Activated CD8-positive, alpha-beta T cell treated with anti-CD3 and anti-CD28 coated beads for 36 hours (primary cell): ENCODE measurements around the gene FOXP4. TPM values are rescaled to one million over a fixed set of nuclear protein-coding genes. Genes with fewer than 3 reads are reported as not detected.
A peak's percentile ranks its signal among the peaks of the same experiment; 100 is the strongest.

Source experiments
- ATAC-seq: fragments of 200-7000 bp; cut with Tn5 transposase; one replicate; pipeline ENCODE4 v1.10.0; 2021; ENCODE audit warnings: mild to moderate bottlenecking, moderate library complexity
- CTCF ChIA-PET: fragments of 350-600 bp; sonication (Branson Sonifier 250); formaldehyde crosslinking; loops from one replicate; lab custom pipeline; 2021; ENCODE audit warnings: antibody characterized with exemption; lab: Charles Lee
- POLR2A ChIA-PET: fragments of 350-600 bp; sonication (Branson Sonifier 250); formaldehyde crosslinking; loops from one replicate; lab custom pipeline; 2021; ENCODE audit warnings: antibody characterized with exemption; lab: Charles Lee
- DNase-seq: peaks from one replicate; pipeline ENCODE4 v3.0.0-alpha.2; 2020
- H3K27ac Mint-ChIP-seq: one replicate; pipeline ENCODE4 v1.8.0; 2021; ENCODE audit warnings: mild to moderate bottlenecking, mixed read lengths
- H3K27me3 Mint-ChIP-seq: one replicate; pipeline ENCODE4 v1.8.0; 2021; ENCODE audit warnings: mixed read lengths
- H3K36me3 Mint-ChIP-seq: one replicate; pipeline ENCODE4 v1.8.0; 2021; ENCODE audit warnings: low read depth, mixed read lengths
- H3K4me1 Mint-ChIP-seq: one replicate; pipeline ENCODE4 v1.8.0; 2021; ENCODE audit warnings: low read depth, mixed read lengths
- H3K4me3 Mint-ChIP-seq: one replicate; pipeline ENCODE4 v1.8.0; 2021; ENCODE audit warnings: mild to moderate bottlenecking, moderate library complexity, mixed read lengths
- H3K9me3 Mint-ChIP-seq: one replicate; pipeline ENCODE4 v1.8.0; 2021; ENCODE audit warnings: mixed read lengths
- CTCF ChIP-seq: fragments of 200-600 bp; IDR thresholded peaks from one replicate; pipeline ENCODE4 v1.8.0; 2022; ENCODE audit warnings: antibody characterized with exemption, mild to moderate bottlenecking
- intact Hi-C: fragments of 100-400 bp; cut with micrococcal nuclease; formaldehyde crosslinking; loops from one replicate; pipeline ENCODE4 v1.10.0; 2022
- total RNA-seq, 2 experiments: library from RNA; stranded (reverse); gene quantifications; one replicate each; pipeline ENCODE4 v1.2.3, GENCODE V29; 2021

FOXP4 gene
- total RNA-seq, 2 experiments from 2014 or later: 11.0 to 11.8 TPM

- Mint-ChIP-seq H3K4me1 (peaks cover 6% of the 10 kb centered on the region), H3K27me3 (peaks cover 21% of the 10 kb centered on the region), H3K9me3 (no peaks in the 10 kb centered on the region), H3K4me3 (no peak overlapping the region), H3K36me3 (no peaks in the 10 kb centered on the region), H3K27ac (no peak overlapping the region)
- TF ChIP-seq CTCF: no peak
- ATAC-seq (peak; percentile 49), DNase-seq (no peak)
- POLR2A ChIA-PET: interaction anchor here (0.6 to 1.2 kb wide), 2 partner anchors 15 to 275 kb away, joined by 3 read pairs; no protein-coding TSS in a partner anchor
- CTCF ChIA-PET: interaction anchor here (2.7 kb wide), 1 partner anchor 114 kb away, joined by 11 read pairs; no protein-coding TSS in a partner anchor
- intact Hi-C loops: no loop called here
Measured at GRCh38 chr6:41538556-41539182, 7.5 kb upstream of the FOXP4 start.

GRCh38 chr6:41539204-41539603 lies 7.0 kb upstream of the FOXP4 start:
- Mint-ChIP-seq H3K4me3 (no peak overlapping the region), H3K27me3 (peaks cover 21% of the 10 kb centered on the region), H3K9me3 (no peaks in the 10 kb centered on the region), H3K4me1 (peaks cover 3% of the 10 kb centered on the region), H3K27ac (no peak overlapping the region), H3K36me3 (no peaks in the 10 kb centered on the region)
- intact Hi-C loops: no loop called here
- POLR2A ChIA-PET: interaction anchor here (0.6 kb wide), 1 partner anchor 274 kb away, joined by 3 read pairs; no protein-coding TSS in a partner anchor
- TF ChIP-seq CTCF: no peak
- CTCF ChIA-PET: interaction anchor here (2.7 kb wide), 1 partner anchor 114 kb away, joined by 11 read pairs; no protein-coding TSS in a partner anchor
- no peak for DNase-seq
- ATAC-seq: no peak

- Mint-ChIP-seq H3K36me3 (no peaks in the 10 kb centered on the region), H3K9me3 (no peaks in the 10 kb centered on the region), H3K4me1 (peaks cover 14% of the 10 kb centered on the region), H3K27ac (no peak overlapping the region), H3K4me3 (no peak overlapping the region), H3K27me3 (peaks cover 14% of the 10 kb centered on the region)
- no peak for TF ChIP-seq CTCF
- intact Hi-C loops: loop anchor here (10.0 kb wide), 1 partner anchor 117 kb away; no protein-coding TSS in a partner anchor
- DNase-seq (no peak), ATAC-seq (no peak)
- CTCF ChIA-PET: no interaction called here
- POLR2A ChIA-PET: no interaction called here
Measured at GRCh38 chr6:41541364-41541763, 4.8 kb upstream of the FOXP4 start.

- intact Hi-C loops: loop anchor here (10.0 kb wide), 1 partner anchor 118 kb away; no protein-coding TSS in a partner anchor
- Mint-ChIP-seq H3K9me3 (no peaks in the 10 kb centered on the region), H3K36me3 (no peaks in the 10 kb centered on the region), H3K27me3 (peaks cover 11% of the 10 kb centered on the region), H3K4me1 (peaks cover 14% of the 10 kb centered on the region), H3K4me3 (no peak overlapping the region), H3K27ac (no peak overlapping the region)
- CTCF ChIA-PET: interaction anchor here (0.7 to 2.0 kb wide), 2 partner anchors 8 to 139 kb away, joined by 3 to 4 read pairs; no protein-coding TSS in a partner anchor
- TF ChIP-seq CTCF: no peak
- ATAC-seq (no peak), DNase-seq (no peak)
- POLR2A ChIA-PET: interaction anchor here (0.6 to 1.2 kb wide), 3 partner anchors 8 to 165 kb away, joined by 3 read pairs; no protein-coding TSS in a partner anchor
Measured at GRCh38 chr6:41543087-41543486, 3.1 kb upstream of the FOXP4 start.

GRCh38 chr6:41545247-41545702 lies 906 bp upstream of the FOXP4 start:
- ATAC-seq (no peak), DNase-seq (no peak)
- no peaks in the 10 kb centered on the region for H3K36me3 Mint-ChIP-seq
- intact Hi-C loops: loop anchor here (10.0 kb wide), 1 partner anchor 120 kb away; no protein-coding TSS in a partner anchor
- no peak for TF ChIP-seq CTCF
- peak overlapping the region; percentile 75 for H3K27ac Mint-ChIP-seq
- no peaks in the 10 kb centered on the region for H3K9me3 Mint-ChIP-seq
- CTCF ChIA-PET: interaction anchor here (1.9 kb wide), 1 partner anchor 120 kb away, joined by 15 read pairs; no protein-coding TSS in a partner anchor
- POLR2A ChIA-PET: interaction anchor here (1.1 kb wide), 1 partner anchor 11 kb away, joined by 4 read pairs; no protein-coding TSS in a partner anchor
- H3K4me3 Mint-ChIP-seq: peak overlapping the region; percentile 68
- H3K27me3 Mint-ChIP-seq: peaks cover 13% of the 10 kb centered on the region
- H3K4me1 Mint-ChIP-seq: peaks cover 20% of the 10 kb centered on the region
